ENCODE data around the gene NDRG2.

GRCh38 chr14:20970647-20970982 lies 54.2 kb downstream of the NDRG2 start:
- TF ChIP-seq CTCF (IDR thresholded peaks at IDR 0.05), result no peak
- TF ChIP-seq POLR2AphosphoS5 (IDR thresholded peaks at IDR 0.05), result no peak

All from breast epithelium (tissue), 3 donors.